22Rv1 (cell line): ENCODE measurements around the gene AADACL3.

Experiments used
- CTCF ChIP-seq: fragments of 450-650 bp; IDR thresholded peaks from 2 replicates; pipeline ENCODE4 v1.5.1; 2017; ENCODE audit warnings: mild to moderate bottlenecking
- ZFX ChIP-seq: fragments of 450-650 bp; IDR thresholded peaks from 2 replicates; pipeline ENCODE4 v1.6.1; 2017; ENCODE audit warnings: antibody characterized with exemption, borderline replicate concordance

GRCh38 chr1:12769976-12770505, 54.1 kb downstream of the AADACL3 start:
- TF ChIP-seq CTCF, result no peak
- TF ChIP-seq ZFX, result no peak
